K562 (cell line): ENCODE data around the gene SUOX. TPM values are rescaled to one million over a fixed set of nuclear protein-coding genes. Genes with fewer than 3 reads are reported as not detected.
A peak's percentile ranks its signal among the peaks of the same experiment; 100 is the strongest.

Source experiments
- ATF1 ChIP-seq, 2 experiments: fragments of 450-650 bp in 1 of 2; IDR thresholded peaks; 2 replicates each; pipeline ENCODE4 v1.6.1; 2016; ENCODE audit warnings: missing compliant biosample characterization in 1 of 2, missing genetic modification characterization in 1 of 2
- CREM ChIP-seq: IDR thresholded peaks from 2 replicates; pipeline ENCODE4 v1.6.1; 2014; ENCODE audit warnings: antibody characterized with exemption, low read depth
- FOXJ2 ChIP-seq: fragments of 200-800 bp; sonication (Bioruptor generic); IDR thresholded peaks from 2 replicates; pipeline ENCODE4 v1.6.1; 2016; ENCODE audit warnings: missing genetic modification characterization, missing compliant biosample characterization
- GTF2A2 ChIP-seq: IDR thresholded peaks from 2 replicates; pipeline ENCODE4 v1.6.1; 2016; ENCODE audit warnings: mild to moderate bottlenecking, missing genetic modification characterization, missing compliant biosample characterization
- L3MBTL2 ChIP-seq: fragments of 450-650 bp; IDR thresholded peaks from 2 replicates; pipeline ENCODE4 v1.6.1; 2016; ENCODE audit warnings: mild to moderate bottlenecking, moderate library complexity
- PHB2 ChIP-seq: fragments of 450-650 bp; IDR thresholded peaks from 2 replicates; pipeline ENCODE4 v1.6.1; 2017; ENCODE audit warnings: low read depth
- SAFB ChIP-seq: fragments of 200-400 bp; formaldehyde crosslinking; IDR thresholded peaks from 2 replicates; pipeline ENCODE4 v1.6.1; 2017; ENCODE audit warnings: low read depth, low read length, borderline replicate concordance
- TAL1 ChIP-seq: fragments of 450-650 bp; IDR thresholded peaks from 2 replicates; pipeline ENCODE4 v1.6.1; 2016; ENCODE audit warnings: mild to moderate bottlenecking
- TEAD4 ChIP-seq, 2 experiments: sonication (generic) in 1 of 2; formaldehyde crosslinking in 1 of 2; IDR thresholded peaks; 2 replicates each; pipeline versions ENCODE4 v1.6.1 to v1.8.0; 2012 to 2022; ENCODE audit warnings: borderline replicate concordance in 1 of 2, inconsistent platforms in 1 of 2, low read length in 1 of 2, mild to moderate bottlenecking in 1 of 2, missing genetic modification reagents in 1 of 2
- TOE1 ChIP-seq, 2 experiments: fragments of 450-650 bp in 1 of 2; sonication (generic) in 1 of 2; formaldehyde crosslinking in 1 of 2; IDR thresholded peaks; 2 replicates each; pipeline versions ENCODE4 v1.7.1 to v1.8.0; 2016 to 2022; ENCODE audit warnings: borderline replicate concordance in 2 of 2, mild to moderate bottlenecking in 2 of 2, antibody characterized with exemption in 1 of 2, inconsistent platforms in 1 of 2, low read depth in 1 of 2, missing genetic modification reagents in 1 of 2, moderate library complexity in 1 of 2
- ZBTB1 ChIP-seq: sonication (generic); formaldehyde crosslinking; IDR thresholded peaks from 2 replicates; pipeline ENCODE4 v1.8.1; 2023; ENCODE audit warnings: missing genetic modification reagents, low read depth, mild to moderate bottlenecking, borderline replicate concordance
- polyA plus RNA-seq, 8 experiments: library from polyadenylated mRNA; depleted of rRNA in 4 of 8; stranded (reverse) in 5 of 8; unstranded in 3 of 8; fragments of >200 nt; fragmentation: Nextera tagmentation in 2 of 8; fragmentation: Illumina TruSeq in 1 of 8; extraction: Ambion mirVana in 2 of 8; extraction: Trizol in 1 of 8; gene quantifications; 2 replicates each; pipeline versions ENCODE4 v1.2.1 to v1.2.3, GENCODE V29; 2011 to 2014; ENCODE audit warnings: inconsistent platforms in 1 of 8, missing spikeins in 1 of 8
- total RNA-seq, 7 experiments: library from RNA; depleted of rRNA in 6 of 7; stranded (reverse); fragments of >200 nt in 6 of 7; fragmentation: Illumina TruSeq in 2 of 7; extraction: Trizol in 2 of 7; gene quantifications; 2 replicates each; pipeline versions ENCODE4 v1.2.1 to v1.2.3, GENCODE V29; 2011 to 2021; ENCODE audit warnings: low replicate concordance in 1 of 7
- TF ChIP-seq, protein P1 (sequence below): fragments of 250-450 bp; sonication (Bioruptor Pico); IDR thresholded peaks from 2 replicates; pipeline ENCODE4 v1.8.0; 2022; ENCODE audit warnings: inconsistent platforms
- TF ChIP-seq, protein P2 (sequence below): fragments of 450-650 bp; conservative IDR thresholded peaks from 2 replicates; pipeline ENCODE4 v1.6.1; 2016; ENCODE audit warnings: missing genetic modification characterization, low read depth, mild to moderate bottlenecking, control low read depth, missing compliant biosample characterization
- TF ChIP-seq, protein P3 (sequence below): fragments of 450-650 bp; formaldehyde crosslinking; IDR thresholded peaks from 2 replicates; pipeline ENCODE4 v1.4.0; 2020; ENCODE audit warnings: mild to moderate bottlenecking, moderate library complexity
- TF ChIP-seq, protein P4 (sequence below): fragments of 450-650 bp; IDR thresholded peaks from 2 replicates; pipeline ENCODE4 v1.6.1; 2016; ENCODE audit warnings: borderline replicate concordance
- TF ChIP-seq, protein P5 (sequence below): IDR thresholded peaks from 2 replicates; pipeline ENCODE4 v1.6.1; 2016; ENCODE audit warnings: missing genetic modification characterization, missing compliant biosample characterization
- TF ChIP-seq, protein P6 (sequence below): fragments of 250-450 bp; sonication (Bioruptor Pico); IDR thresholded peaks from 2 replicates; pipeline ENCODE4 v1.9.0; 2021; ENCODE audit warnings: mild to moderate bottlenecking

The SUOX gene
- total and polyA plus RNA-seq, 9 of the 15 experiments (the other 6 are each of a cell fraction or from before 2014, with no cell fraction given), result 9.2 to 39.7 (median 25.4) TPM

DNA sequence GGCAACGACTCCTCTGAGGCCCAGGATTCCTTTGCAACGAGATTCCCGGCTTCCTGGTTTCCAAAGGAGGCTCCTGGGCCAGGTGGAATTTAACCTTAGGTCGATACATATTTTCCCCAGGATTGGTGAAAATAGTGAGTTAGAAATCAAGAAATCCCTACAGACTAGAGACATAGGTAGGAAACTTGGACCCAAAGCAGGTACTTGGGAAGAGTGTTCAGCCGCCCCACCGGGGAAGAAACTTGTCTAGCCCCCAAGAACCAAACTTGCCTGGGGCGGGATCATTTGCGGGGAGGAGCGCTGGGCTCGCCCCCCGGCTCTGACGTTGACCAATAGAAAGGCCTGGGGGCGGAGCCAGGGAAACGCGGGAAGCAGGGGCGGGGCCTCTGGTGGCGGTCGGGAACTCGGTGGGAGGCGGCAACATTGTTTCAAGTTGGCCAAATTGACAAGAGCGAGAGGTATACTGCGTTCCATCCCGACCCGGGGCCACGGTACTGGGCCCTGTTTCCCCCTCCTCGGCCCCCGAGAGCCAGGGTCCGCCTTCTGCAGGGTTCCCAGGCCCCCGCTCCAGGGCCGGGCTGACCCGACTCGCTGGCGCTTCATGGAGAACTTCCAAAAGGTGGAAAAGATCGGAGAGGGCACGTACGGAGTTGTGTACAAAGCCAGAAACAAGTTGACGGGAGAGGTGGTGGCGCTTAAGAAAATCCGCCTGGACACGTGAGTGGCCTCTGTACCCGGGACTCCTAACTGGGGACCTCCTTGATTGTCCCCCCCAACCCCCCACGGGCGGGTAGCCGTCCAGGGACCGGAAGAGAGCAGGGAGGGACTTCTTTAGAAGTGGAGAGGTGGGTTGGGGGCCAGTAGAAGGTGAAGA lies 30.4 kb upstream of the SUOX start, which contains the start of gene CDK2 (continued):
- no peak for TF ChIP-seq GTF2A2 (tag)
- TF ChIP-seq, protein P1, sequence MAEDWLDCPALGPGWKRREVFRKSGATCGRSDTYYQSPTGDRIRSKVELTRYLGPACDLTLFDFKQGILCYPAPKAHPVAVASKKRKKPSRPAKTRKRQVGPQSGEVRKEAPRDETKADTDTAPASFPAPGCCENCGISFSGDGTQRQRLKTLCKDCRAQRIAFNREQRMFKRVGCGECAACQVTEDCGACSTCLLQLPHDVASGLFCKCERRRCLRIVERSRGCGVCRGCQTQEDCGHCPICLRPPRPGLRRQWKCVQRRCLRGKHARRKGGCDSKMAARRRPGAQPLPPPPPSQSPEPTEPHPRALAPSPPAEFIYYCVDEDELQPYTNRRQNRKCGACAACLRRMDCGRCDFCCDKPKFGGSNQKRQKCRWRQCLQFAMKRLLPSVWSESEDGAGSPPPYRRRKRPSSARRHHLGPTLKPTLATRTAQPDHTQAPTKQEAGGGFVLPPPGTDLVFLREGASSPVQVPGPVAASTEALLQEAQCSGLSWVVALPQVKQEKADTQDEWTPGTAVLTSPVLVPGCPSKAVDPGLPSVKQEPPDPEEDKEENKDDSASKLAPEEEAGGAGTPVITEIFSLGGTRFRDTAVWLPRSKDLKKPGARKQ (CRISPR knock-in tag), result no peak
- TF ChIP-seq, protein P2, sequence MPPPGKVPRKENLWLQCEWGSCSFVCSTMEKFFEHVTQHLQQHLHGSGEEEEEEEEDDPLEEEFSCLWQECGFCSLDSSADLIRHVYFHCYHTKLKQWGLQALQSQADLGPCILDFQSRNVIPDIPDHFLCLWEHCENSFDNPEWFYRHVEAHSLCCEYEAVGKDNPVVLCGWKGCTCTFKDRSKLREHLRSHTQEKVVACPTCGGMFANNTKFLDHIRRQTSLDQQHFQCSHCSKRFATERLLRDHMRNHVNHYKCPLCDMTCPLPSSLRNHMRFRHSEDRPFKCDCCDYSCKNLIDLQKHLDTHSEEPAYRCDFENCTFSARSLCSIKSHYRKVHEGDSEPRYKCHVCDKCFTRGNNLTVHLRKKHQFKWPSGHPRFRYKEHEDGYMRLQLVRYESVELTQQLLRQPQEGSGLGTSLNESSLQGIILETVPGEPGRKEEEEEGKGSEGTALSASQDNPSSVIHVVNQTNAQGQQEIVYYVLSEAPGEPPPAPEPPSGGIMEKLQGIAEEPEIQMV (tag), result no peak
- peak; percentile 72 for TF ChIP-seq CREM
- TF ChIP-seq TOE1 (IDR thresholded peaks at IDR 0.05; ENCODE audit: borderline replicate concordance), result no peak
- no peak for TF ChIP-seq TOE1 (CRISPR knock-in tag; IDR thresholded peaks at IDR 0.05; ENCODE audit: borderline replicate concordance, low read depth)
- no peak for TF ChIP-seq PHB2
- no peak for TF ChIP-seq TAL1
- no peak for TF ChIP-seq FOXJ2 (tag)
- TF ChIP-seq, protein P3, sequence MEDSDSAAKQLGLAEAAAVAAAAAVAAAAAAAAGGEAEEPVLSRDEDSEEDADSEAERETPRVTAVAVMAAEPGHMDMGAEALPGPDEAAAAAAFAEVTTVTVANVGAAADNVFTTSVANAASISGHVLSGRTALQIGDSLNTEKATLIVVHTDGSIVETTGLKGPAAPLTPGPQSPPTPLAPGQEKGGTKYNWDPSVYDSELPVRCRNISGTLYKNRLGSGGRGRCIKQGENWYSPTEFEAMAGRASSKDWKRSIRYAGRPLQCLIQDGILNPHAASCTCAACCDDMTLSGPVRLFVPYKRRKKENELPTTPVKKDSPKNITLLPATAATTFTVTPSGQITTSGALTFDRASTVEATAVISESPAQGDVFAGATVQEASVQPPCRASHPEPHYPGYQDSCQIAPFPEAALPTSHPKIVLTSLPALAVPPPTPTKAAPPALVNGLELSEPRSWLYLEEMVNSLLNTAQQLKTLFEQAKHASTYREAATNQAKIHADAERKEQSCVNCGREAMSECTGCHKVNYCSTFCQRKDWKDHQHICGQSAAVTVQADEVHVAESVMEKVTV (CRISPR knock-in tag), result no peak
- TF ChIP-seq SAFB, result no peak
- no peak for TF ChIP-seq ZBTB1 (CRISPR knock-in tag)
- no peak for TF ChIP-seq ATF1 (CRISPR knock-in tag; IDR thresholded peaks at IDR 0.05)
- TF ChIP-seq ATF1 (tag; IDR thresholded peaks at IDR 0.05), result peak; percentile 86
- TF ChIP-seq L3MBTL2, result 0 out of 2 replicates have a peak, but pooled peaks have one; percentile 26
- TF ChIP-seq, protein P4, sequence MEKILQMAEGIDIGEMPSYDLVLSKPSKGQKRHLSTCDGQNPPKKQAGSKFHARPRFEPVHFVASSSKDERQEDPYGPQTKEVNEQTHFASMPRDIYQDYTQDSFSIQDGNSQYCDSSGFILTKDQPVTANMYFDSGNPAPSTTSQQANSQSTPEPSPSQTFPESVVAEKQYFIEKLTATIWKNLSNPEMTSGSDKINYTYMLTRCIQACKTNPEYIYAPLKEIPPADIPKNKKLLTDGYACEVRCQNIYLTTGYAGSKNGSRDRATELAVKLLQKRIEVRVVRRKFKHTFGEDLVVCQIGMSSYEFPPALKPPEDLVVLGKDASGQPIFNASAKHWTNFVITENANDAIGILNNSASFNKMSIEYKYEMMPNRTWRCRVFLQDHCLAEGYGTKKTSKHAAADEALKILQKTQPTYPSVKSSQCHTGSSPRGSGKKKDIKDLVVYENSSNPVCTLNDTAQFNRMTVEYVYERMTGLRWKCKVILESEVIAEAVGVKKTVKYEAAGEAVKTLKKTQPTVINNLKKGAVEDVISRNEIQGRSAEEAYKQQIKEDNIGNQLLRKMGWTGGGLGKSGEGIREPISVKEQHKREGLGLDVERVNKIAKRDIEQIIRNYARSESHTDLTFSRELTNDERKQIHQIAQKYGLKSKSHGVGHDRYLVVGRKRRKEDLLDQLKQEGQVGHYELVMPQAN, result peak; percentile 78
- TF ChIP-seq, protein P5, sequence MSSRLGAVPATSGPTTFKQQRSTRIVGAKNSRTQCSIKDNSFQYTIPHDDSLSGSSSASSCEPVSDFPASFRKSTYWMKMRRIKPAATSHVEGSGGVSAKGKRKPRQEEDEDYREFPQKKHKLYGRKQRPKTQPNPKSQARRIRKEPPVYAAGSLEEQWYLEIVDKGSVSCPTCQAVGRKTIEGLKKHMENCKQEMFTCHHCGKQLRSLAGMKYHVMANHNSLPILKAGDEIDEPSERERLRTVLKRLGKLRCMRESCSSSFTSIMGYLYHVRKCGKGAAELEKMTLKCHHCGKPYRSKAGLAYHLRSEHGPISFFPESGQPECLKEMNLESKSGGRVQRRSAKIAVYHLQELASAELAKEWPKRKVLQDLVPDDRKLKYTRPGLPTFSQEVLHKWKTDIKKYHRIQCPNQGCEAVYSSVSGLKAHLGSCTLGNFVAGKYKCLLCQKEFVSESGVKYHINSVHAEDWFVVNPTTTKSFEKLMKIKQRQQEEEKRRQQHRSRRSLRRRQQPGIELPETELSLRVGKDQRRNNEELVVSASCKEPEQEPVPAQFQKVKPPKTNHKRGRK (tag), result no peak
- TF ChIP-seq, protein P6, sequence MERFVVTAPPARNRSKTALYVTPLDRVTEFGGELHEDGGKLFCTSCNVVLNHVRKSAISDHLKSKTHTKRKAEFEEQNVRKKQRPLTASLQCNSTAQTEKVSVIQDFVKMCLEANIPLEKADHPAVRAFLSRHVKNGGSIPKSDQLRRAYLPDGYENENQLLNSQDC (CRISPR knock-in tag), result no peak
- no peak for TF ChIP-seq TEAD4 (IDR thresholded peaks at IDR 0.05; ENCODE audit: low read length)
- TF ChIP-seq TEAD4 (CRISPR knock-in tag; IDR thresholded peaks at IDR 0.05; ENCODE audit: borderline replicate concordance), result no peak
